Spleen (tissue), 11 donors: Measurements from ENCODE around the gene TADA2B. TPM values are rescaled to one million over a fixed set of nuclear protein-coding genes. Genes with fewer than 3 reads are reported as not detected.
A peak's percentile ranks its signal among the peaks of the same experiment; 100 is the strongest.

Source experiments
- DNase-seq: peaks from one replicate; pipeline ENCODE4 v3.0.0-alpha.2; 2020
- H3K27ac ChIP-seq, 8 donors: fragments of 200-600 bp; sonication (generic) in 7 of 8; 1 replicate in 4 of 8; 2 replicates in 4 of 8; pipeline versions ENCODE4 v1.5.0 to v1.8.0; 2016 to 2021; ENCODE audit warnings: inconsistent platforms in 4 of 8, mild to moderate bottlenecking in 4 of 8, moderate library complexity in 1 of 8
- H3K27me3 ChIP-seq, 7 donors: fragments of 200-600 bp; sonication (generic) in 6 of 7; replicated peaks in 1 of 7; 1 replicate in 4 of 7; 2 replicates in 3 of 7; pipeline versions ENCODE4 v1.5.0 to v1.8.0; 2016 to 2021; ENCODE audit warnings: inconsistent platforms in 3 of 7, mild to moderate bottlenecking in 1 of 7
- H3K36me3 ChIP-seq, 6 donors: fragments of 200-600 bp; sonication (generic) in 5 of 6; 1 replicate in 4 of 6; 2 replicates in 2 of 6; pipeline versions ENCODE4 v1.5.0 to v1.8.0; 2016 to 2021; ENCODE audit warnings: inconsistent platforms in 2 of 6
- H3K4me1 ChIP-seq, 6 donors: fragments of 200-600 bp; sonication (generic) in 5 of 6; 1 replicate in 3 of 6; 2 replicates in 3 of 6; pipeline versions ENCODE4 v1.5.0 to v1.8.0; 2016 to 2021; ENCODE audit warnings: inconsistent platforms in 3 of 6
- H3K4me3 ChIP-seq, 8 donors: fragments of 200-600 bp; sonication (generic) in 7 of 8; 1 replicate in 4 of 8; 2 replicates in 4 of 8; pipeline versions ENCODE4 v1.5.0 to v1.8.0; 2016 to 2021; ENCODE audit warnings: inconsistent platforms in 4 of 8, mild to moderate bottlenecking in 4 of 8, moderate library complexity in 2 of 8
- H3K9me3 ChIP-seq, 8 donors: fragments of 200-600 bp; sonication (generic) in 7 of 8; 1 replicate in 4 of 8; 2 replicates in 4 of 8; pipeline versions ENCODE4 v1.5.0 to v1.8.0; 2016 to 2021; ENCODE audit warnings: inconsistent platforms in 4 of 8
- POLR2A ChIP-seq, 3 donors: fragments of 450-650 bp; IDR thresholded peaks; one replicate each; pipeline ENCODE4 v1.5.1; 2017; ENCODE audit warnings: antibody characterized with exemption in 3 of 3, mild to moderate bottlenecking in 1 of 3
- POLR2AphosphoS5 ChIP-seq, 3 donors: sonication (generic); formaldehyde crosslinking; IDR thresholded peaks; one replicate each; pipeline ENCODE4 v1.5.1; 2017; ENCODE audit warnings: antibody characterized with exemption in 3 of 3
- WGBS, 5 donors: extraction: QIAGEN DNeasy Blood & Tissue Kit in 3 of 5; methylation state at CpG; one replicate each; pipeline versions ENCODE4 v1.1.5 to v1.1.7; 2013 to 2018; 5-methylcytosine and 5-hydroxymethylcytosine counted together
- intact Hi-C: fragments of 100-400 bp; cut with DNase I; formaldehyde crosslinking; loops from one replicate; pipeline ENCODE4 v1.15.0; 2023; ENCODE audit warnings: low total_unique reads
- polyA plus RNA-seq, 3 donors: library from polyadenylated mRNA; stranded (reverse); fragments of 200-250 nt; gene quantifications; one replicate each; pipeline ENCODE4 v1.2.1, GENCODE V29; 2013
- total RNA-seq, 7 donors: library from RNA; depleted of rRNA in 3 of 7; stranded (reverse); fragments of >200 nt in 3 of 7; fragmentation: NEBNext Ultra II Directional in 4 of 7; extraction: Animal tissue kit (Norgen Biotek cat#: 25700) in 4 of 7; gene quantifications; one replicate each; pipeline versions ENCODE4 v1.1.0 to v1.2.1, GENCODE V29; 2016 to 2021
- TF ChIP-seq, protein P1 (sequence below), 11 experiments: fragments of 200-600 bp in 7 of 11; fragments of 450-650 bp in 4 of 11; sonication (generic) in 4 of 11; IDR thresholded peaks in 8 of 11; conservative IDR thresholded peaks in 3 of 11; 1 replicate in 7 of 11; 2 replicates in 4 of 11; pipeline versions ENCODE4 v1.4.0 to v1.8.0; 2016 to 2021; ENCODE audit warnings: antibody characterized with exemption in 11 of 11, inconsistent platforms in 4 of 11, mild to moderate bottlenecking in 1 of 11
- donor health status: healthy with polysubstance abuse.
- donor health status: DM: no; HTN: no; CAD: no; lungs with moderate emphysema.
- donor health status: DM: no; HTN: no; CAD: no.
- donor health status: Bipolar disorder and iron deficiency.
- donor health status: healthy.
- donor health status: DM: no; HTN: no; CAD: no.
- donor health status: DM: yes; HTN: yes; CAD: no.

Gene TADA2B
- total and polyA plus RNA-seq, 10 donors, result 9.9 to 32.2 (median 25.8) TPM

DNA sequence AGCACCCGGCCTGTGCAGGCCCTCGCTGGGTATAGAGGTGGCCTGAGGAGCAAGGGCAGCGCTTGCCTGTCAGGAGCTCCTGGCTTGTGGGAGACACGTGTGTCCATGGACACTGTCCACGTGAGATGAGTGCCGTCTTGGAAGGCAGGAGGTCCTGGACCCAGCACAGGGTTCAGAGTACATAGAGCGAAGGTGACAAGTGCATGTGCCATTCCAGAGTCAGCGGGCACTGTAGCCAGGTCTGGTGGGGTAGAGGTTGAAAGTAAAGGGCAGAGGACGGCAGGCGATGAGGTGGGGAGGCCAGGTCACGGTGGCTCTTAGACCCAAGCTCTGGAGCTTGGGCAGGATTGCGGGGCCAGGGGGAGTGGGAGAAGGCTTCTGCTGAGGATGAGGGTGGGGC is 28.4 kb upstream of the TADA2B start:
- intact Hi-C loops, result no loop called here
- no peaks in the 10 kb centered on the region for H3K27me3 ChIP-seq
- peak; percentile 54 for DNase-seq
- H3K9me3 ChIP-seq, result no peaks in the 10 kb centered on the region
- peaks cover 0 to 8% (median 0%) of the 10 kb centered on the region in 6 donors for H3K4me1 ChIP-seq
- no peak overlapping the region for H3K27ac ChIP-seq
- 97 to 99% (median 97%) methylated on average over 12 of the region's 12 CpGs for WGBS, 5 donors
- no peak overlapping the region for H3K4me3 ChIP-seq
- TF ChIP-seq POLR2A (IDR thresholded peaks at IDR 0.05) (no peak), POLR2AphosphoS5 (IDR thresholded peaks at IDR 0.05) (peak in 1 of 3 donors; percentile 44)
- H3K36me3 ChIP-seq, result peaks cover 0 to 100% (median 78%) of the 10 kb centered on the region in 6 donors

DNA sequence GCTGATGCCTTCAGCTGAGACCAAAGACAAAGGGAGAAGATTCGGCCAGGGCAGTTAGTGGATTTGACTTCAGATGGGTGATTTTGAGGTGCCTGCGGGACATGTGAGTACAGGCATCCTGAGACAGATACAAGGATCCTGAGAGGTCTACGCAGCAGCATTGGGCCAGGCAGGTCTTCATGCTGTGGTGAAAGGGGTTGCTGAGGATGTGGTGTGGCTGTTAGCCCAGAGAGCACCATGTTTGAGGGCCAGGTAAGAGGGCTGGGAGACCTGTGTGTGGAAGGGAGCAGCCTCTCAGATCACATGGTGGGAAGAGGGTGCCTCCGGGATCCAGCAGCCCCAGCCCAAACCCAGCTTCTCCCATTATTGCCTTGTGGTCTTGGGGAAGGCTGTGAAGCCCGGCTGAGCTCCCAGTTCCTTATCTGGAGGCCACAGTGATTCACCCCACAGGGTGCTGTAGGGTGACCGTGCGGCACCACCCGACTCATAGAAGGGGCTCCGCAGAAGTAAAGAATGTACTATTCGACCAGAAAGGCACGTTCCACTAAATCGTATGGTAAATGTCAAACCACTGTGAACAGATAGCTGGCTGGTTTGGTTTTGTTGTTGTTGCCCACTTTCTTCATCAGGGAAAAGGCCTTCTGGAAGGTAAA is 27.7 kb upstream of the TADA2B start:
- intact Hi-C loops, result no loop called here
- 83 to 95% (median 91%) methylated on average over 11 to 12 of the region's 12 CpGs for WGBS, 5 donors
- TF ChIP-seq POLR2AphosphoS5 (IDR thresholded peaks at IDR 0.05), result no peak
- TF ChIP-seq, protein P1, sequence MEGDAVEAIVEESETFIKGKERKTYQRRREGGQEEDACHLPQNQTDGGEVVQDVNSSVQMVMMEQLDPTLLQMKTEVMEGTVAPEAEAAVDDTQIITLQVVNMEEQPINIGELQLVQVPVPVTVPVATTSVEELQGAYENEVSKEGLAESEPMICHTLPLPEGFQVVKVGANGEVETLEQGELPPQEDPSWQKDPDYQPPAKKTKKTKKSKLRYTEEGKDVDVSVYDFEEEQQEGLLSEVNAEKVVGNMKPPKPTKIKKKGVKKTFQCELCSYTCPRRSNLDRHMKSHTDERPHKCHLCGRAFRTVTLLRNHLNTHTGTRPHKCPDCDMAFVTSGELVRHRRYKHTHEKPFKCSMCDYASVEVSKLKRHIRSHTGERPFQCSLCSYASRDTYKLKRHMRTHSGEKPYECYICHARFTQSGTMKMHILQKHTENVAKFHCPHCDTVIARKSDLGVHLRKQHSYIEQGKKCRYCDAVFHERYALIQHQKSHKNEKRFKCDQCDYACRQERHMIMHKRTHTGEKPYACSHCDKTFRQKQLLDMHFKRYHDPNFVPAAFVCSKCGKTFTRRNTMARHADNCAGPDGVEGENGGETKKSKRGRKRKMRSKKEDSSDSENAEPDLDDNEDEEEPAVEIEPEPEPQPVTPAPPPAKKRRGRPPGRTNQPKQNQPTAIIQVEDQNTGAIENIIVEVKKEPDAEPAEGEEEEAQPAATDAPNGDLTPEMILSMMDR (IDR thresholded peaks at IDR 0.05 in 8 of 11, conservative IDR thresholded peaks at IDR 0.05 in 3 of 11), result no peak
- no peak for TF ChIP-seq POLR2A (IDR thresholded peaks at IDR 0.05)
- Histone ChIP-seq H3K27me3 (no peaks in the 10 kb centered on the region), H3K27ac (no peak overlapping the region), H3K36me3 (peaks cover 0 to 100% (median 73%) of the 10 kb centered on the region in 6 donors), H3K9me3 (no peaks in the 10 kb centered on the region), H3K4me3 (no peak overlapping the region), H3K4me1 (peaks cover 0 to 8% (median 0%) of the 10 kb centered on the region in 6 donors)
- DNase-seq, result peak; percentile 38

DNA sequence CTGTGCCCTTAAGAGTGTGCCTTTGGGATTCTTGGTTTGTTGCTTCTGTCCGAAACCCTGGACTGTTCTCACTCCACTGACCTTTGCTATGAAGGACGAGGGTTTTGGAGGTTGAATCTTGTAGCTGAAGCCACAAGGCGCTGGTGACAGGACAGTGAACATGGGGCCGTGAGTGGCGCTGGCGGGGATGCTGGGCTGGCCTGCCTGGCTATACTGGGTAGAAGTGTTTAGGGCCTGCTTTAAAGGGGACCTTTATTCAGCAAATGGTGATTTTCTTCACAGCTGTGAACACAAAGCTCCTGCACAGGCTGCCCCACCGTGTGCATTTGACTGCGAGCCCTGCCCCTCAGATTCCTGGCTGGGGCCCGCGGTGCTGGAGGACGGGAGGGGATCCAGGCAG is 27.1 kb upstream of the TADA2B start:
- intact Hi-C loops, result no loop called here
- Histone ChIP-seq H3K9me3 (no peaks in the 10 kb centered on the region), H3K27me3 (no peaks in the 10 kb centered on the region), H3K4me3 (no peak overlapping the region), H3K27ac (no peak overlapping the region), H3K4me1 (peaks cover 0 to 8% (median 0%) of the 10 kb centered on the region in 6 donors), H3K36me3 (peaks cover 0 to 100% (median 70%) of the 10 kb centered on the region in 6 donors)
- TF ChIP-seq, protein P1 (IDR thresholded peaks at IDR 0.05 in 8 of 11, conservative IDR thresholded peaks at IDR 0.05 in 3 of 11), result no peak
- TF ChIP-seq POLR2A (IDR thresholded peaks at IDR 0.05) (no peak), POLR2AphosphoS5 (IDR thresholded peaks at IDR 0.05) (peak in 1 of 3 donors; percentile 38)
- 79 to 87% (median 83%) methylated on average over 11 of the region's 11 CpGs for WGBS, 5 donors
- no peak for DNase-seq

DNA sequence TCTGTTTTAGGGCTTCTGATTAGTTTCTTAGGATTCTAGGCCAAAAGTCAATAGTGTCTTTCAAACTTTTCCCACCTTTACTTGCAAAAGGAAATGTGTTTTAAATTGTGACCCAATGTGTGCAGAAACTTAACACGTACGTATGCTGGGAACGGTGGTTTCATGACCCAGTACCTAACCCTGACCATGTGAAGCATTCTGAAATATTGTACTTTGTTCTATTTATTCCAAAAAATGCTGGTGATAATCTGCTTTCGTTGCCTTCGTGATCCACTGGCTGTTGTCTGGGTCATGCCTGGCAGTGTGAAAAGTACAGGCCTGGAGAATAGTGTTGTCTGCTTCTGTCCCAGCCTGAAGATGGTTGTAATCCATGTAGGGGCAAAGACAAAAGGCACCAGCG is 26.7 kb upstream of the TADA2B start:
- intact Hi-C loops, result no loop called here
- peaks cover 0 to 8% (median 0%) of the 10 kb centered on the region in 6 donors for H3K4me1 ChIP-seq
- TF ChIP-seq POLR2A (IDR thresholded peaks at IDR 0.05), result no peak
- TF ChIP-seq, protein P1 (IDR thresholded peaks at IDR 0.05 in 8 of 11, conservative IDR thresholded peaks at IDR 0.05 in 3 of 11), result no peak
- TF ChIP-seq POLR2AphosphoS5 (IDR thresholded peaks at IDR 0.05), result no peak
- peaks cover 0 to 100% (median 67%) of the 10 kb centered on the region in 6 donors for H3K36me3 ChIP-seq
- H3K27ac ChIP-seq, result no peak overlapping the region
- no peak for DNase-seq
- 93 to 96% (median 95%) methylated on average over 6 of the region's 6 CpGs for WGBS, 5 donors
- H3K27me3 ChIP-seq, result no peaks in the 10 kb centered on the region
- no peaks in the 10 kb centered on the region for H3K9me3 ChIP-seq
- H3K4me3 ChIP-seq, result no peak overlapping the region
